NCI-H460 (cell line): ENCODE measurements around the gene ZNF333. TPM values are rescaled to one million over a fixed set of nuclear protein-coding genes. Genes with fewer than 3 reads are reported as not detected.
"Not testable (repeated sequence)": the region's sequence is repeated elsewhere in the genome, so short reads cannot be mapped to it uniquely, and the experiment has no call there.

ENCODE experiments used
- DNase-seq: peaks from one replicate; pipeline ENCODE4 v3.0.0-alpha.2; 2016; ENCODE audit warnings: low read depth; ENCODE audit errors: extremely low read depth
- total RNA-seq: library from RNA; depleted of rRNA; stranded (reverse); fragments of >200 nt; shearing (Covaris generic); gene quantifications from 2 replicates; pipeline ENCODE4 v1.2.3, GENCODE V29; 2014

ZNF333 gene
- total RNA-seq, 1 experiment from 2014 or later: 9.4 TPM

- no peak for DNase-seq
These were observed 5.6 kb downstream of the ZNF333 start for GRCh38 chr19:14695471-14695870.

DNA sequence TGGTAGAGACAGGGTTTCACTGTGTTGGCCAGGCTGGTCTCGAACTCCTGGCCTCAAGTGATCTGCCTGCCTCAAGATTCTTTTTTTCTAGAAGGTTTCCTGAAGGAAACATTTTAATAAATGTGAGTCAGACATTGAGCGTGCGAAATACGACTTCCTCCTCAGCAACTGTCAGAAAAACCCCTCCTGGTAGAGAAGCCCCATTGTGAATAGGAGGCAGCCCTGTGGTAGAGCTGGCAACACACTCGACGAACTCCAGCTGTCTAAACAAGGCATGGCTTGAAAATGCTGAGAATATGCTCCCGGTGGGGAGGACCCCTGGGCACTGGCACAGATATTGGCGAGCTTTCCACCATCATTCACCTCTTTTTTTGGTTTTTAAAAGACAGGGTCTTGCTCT lies 9.8 kb downstream of the ZNF333 start:
- DNase-seq: no peak

DNA sequence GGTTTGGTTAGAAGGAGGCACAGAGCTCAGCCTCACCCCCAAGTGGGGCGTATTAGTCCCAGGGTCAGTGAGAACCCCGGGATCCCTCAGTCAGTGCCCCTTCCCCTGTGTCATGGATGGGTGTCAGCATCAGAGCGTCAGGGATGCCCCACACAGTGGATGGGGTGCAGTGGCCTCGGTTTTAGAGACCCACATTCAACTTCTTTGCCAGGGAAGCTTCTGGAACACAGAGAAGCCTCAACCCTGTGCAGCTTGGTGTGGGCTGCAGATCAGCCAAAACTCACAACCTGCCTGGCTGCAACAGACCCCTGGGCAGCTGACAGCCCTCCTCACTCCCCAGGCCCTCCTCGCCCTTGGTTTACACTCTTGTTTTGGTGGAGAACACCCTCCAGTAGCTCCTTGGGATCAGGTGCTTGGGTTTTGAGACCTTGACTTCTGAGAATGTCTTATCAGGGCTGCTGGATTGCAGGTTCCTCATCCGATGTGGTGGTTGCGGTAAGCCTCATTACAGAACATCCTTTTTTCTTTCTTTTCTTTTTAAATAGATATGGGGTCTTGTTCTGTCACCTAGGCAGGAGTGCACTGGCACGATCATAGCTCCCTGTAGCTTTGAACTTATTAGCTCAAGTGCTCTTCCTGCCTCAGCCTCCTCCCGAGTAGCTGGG lies 11.0 kb downstream of the ZNF333 start:
- no peak for DNase-seq

- no peak for DNase-seq
These were observed 14.0 kb downstream of the ZNF333 start for GRCh38 chr19:14703833-14704232.

GRCh38 chr19:14704450-14704849 lies 14.6 kb downstream of the ZNF333 start:
- DNase-seq: no peak

DNA sequence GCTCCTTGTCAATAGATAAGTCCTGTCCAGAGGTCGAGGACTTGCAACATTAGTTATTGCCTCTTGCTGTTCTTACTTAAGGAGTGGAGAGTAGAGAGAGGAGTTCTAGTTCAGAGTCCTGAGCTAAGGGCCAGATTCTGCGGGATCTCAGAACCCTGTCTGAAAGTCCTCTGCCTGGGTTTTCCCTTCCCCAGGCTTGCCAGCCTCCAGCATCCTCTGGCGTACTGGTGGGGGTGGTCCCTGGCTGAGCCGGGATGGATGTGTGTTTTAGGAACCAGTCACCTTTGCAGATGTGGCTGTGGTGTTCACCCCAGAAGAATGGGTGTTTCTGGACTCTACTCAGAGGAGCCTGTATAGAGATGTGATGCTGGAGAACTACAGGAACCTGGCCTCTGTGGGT lies 26.0 kb downstream of the ZNF333 start:
- no peak for DNase-seq

DNA sequence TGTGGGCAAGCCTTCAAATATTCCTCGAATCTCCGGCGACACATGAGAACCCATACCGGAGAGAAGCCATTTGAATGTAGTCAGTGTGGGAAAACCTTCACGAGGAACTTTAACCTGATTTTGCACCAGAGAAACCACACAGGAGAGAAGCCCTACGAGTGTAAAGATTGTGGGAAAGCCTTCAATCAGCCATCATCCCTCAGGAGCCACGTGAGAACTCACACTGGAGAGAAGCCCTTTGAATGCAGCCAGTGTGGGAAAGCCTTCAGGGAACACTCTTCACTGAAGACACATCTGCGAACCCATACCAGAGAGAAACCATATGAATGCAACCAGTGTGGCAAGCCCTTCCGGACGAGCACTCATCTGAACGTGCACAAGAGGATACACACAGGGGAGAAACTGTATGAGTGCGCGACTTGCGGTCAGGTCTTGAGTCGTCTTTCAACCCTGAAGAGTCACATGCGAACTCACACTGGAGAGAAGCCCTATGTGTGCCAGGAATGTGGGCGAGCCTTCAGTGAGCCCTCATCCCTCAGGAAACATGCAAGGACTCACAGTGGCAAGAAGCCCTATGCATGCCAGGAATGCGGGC lies 28.8 kb downstream of the ZNF333 start:
- DNase-seq: no peak

- no peak for DNase-seq
These were observed 29.3 kb downstream of the ZNF333 start for GRCh38 chr19:14719162-14719561.

- DNase-seq: no peak
These were observed 32.3 kb downstream of the ZNF333 start for GRCh38 chr19:14722127-14722526.

GRCh38 chr19:14728595-14728994 lies 38.7 kb downstream of the ZNF333 start:
- DNase-seq: no peak

DNA sequence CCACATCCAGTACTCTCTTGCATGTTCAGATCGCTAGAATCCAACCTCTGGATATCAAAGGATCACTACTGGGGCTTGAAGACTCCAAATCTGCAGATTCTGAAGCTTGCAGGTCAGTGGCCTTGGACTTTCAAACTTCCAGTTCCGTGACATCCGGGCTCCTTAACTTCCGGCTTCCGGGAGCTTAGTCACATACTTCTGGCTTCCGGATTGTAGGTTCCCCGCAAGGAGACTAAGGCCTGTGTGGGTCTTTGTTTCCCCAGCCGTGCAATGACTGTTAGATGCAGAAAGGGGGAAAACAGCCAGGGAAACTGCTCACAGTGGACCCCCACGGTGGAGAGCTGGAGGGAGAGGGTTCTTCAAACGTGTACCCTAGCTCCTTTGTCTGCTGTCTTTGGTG lies 41.4 kb downstream of the ZNF333 start:
- no peak for DNase-seq

DNA sequence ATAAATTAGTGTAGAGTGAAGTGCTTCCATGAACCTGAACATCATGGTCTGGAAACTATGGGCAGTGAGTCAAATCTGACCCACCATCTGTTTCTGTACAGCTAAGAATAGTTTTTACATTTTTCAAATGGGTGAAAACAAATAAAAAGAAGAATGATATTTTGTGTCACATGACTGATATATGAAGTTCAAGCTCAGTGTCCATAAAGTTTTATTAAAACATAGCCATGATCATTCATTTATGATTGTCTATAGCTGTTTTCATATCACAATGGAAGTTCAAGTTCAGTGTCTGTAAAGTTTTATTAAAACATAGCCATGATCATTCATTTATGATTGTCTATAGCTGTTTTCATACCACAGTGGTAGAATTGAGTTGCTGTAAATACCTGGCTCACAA lies 42.7 kb downstream of the ZNF333 start:
- no peak for DNase-seq

DNA sequence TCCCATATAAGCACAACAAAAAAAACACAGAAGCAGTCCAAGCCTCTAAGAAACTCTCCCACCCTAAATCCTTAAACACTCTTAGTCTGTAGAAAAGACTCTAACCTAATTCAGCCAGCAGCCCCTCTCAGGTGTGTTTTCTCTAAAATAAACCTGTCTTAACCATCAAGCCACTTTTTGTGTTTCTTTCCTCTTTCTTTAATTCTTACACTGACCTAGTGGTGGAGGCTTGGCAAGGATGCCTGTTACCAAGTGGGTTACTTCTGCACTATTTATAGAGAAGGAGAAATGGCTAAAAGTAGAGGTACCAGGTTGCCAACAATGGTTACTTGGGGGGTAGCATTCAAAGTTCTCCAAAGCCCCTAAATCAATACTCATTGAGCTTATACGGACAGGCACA lies 43.7 kb downstream of the ZNF333 start:
- DNase-seq: no peak

- DNase-seq: no peak
These were observed 46.1 kb downstream of the ZNF333 start for GRCh38 chr19:14735915-14736314.

DNA sequence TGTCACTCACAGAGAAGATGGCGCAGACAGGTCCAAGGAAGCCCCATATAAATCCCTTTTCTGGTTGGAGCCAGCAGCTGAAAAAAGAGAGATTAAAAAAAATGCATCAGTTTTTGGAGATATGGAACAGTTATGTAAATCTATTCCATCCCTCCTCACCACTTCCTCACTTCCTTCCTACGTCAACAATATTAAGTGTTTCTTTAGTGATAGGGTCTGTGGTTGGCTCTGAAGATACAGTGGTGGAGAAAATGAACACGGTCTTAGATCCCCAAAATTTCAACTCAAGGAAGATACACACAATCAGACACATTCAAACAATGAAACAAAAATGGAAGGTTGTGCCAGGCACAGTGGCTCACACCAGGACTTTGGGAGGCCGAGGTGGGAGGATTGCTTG lies 57.0 kb downstream of the ZNF333 start:
- no peak for DNase-seq

DNA sequence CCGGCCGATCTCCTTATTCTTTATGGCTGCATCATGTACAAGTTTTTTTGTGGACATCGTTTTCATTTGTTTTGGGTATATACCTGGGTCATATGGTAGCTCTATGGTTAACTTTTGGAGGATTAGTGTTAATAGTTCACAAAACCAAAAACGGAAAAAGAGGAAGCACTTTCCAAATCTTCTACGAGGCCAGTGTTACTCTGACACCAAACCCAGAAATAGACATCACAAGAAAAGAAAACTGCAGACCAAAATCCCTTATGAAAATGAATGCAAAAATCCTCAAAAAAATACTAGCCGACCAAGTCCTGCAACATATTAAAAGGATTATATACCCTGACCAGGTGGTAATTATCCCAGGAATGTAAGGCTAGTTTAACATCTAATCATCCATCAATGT lies 58.8 kb downstream of the ZNF333 start:
- DNase-seq: no peak

DNA sequence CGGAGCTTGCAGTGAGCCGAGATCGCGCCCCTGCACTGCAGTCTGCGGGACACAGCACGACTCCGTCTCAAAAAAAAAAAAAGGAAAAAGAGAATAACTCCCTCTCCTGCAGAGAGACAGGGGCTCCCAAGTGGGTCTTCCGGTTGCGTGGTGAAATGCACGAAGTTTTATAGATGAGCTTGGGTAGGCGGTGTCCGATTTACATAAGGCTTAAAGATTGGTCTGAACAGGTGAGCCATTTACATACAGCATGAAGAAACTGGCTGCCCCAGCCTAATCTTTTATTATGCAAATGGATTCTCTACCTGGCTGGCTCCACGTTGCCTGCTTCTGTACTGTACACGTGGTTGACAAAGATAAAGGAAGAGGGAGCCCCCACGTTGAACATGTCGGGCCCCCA lies 69.0 kb downstream of the ZNF333 start:
- no peak for DNase-seq

DNA sequence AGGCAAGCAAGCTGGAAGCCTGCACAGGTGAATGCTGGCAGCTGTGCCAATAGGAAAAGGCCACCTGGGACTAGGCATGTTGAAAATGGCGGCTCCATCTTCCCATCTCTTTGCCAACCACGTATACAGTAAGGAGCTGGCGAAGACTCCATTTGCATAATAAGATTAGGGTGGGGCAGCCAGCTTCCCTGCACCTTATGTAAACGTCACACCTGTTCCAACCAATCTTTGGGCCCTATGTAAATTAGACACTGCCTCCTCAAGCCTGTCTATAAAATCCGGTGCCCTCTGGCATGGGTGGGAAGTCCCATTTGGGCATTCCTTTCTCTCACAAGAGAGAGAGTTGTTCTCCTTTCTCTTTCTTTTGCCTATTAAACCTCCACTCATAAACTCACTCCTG lies 71.8 kb downstream of the ZNF333 start:
- no peak for DNase-seq

- no peak for DNase-seq
These were observed 72.3 kb downstream of the ZNF333 start for GRCh38 chr19:14762111-14762510.

GRCh38 chr19:14763497-14764145 lies 73.8 kb downstream of the ZNF333 start:
- no peak for DNase-seq

DNA sequence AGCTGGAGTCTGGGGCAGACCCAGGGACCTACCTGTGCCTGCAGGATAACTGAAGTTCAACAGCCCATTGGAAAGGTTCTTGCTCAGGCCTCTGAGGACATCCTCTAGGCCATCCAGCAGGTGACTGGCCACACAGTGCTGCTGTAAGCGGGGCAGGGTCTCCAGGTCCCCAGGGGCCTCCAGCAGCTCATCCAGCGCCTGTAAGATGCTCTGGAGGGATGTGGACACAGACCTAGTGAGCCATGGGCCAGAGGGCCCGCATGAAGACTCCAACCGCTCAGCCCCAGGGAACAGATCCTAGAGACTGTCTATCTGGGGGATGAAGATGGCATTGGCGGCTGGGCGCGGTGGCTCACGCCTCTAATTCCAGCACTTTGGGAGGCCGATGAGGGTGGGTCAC lies 74.6 kb downstream of the ZNF333 start:
- DNase-seq: no peak

- DNase-seq: not testable (repeated sequence)
These were observed 75.6 kb downstream of the ZNF333 start for GRCh38 chr19:14765403-14765802.
